ENCODE results near the gene LTBR.

- TF ChIP-seq CTCF (conservative IDR thresholded peaks at IDR 0.05 in 1 of 2, IDR thresholded peaks at IDR 0.05 in 1 of 2; ENCODE audit: low read depth in 1 of 2, low read length in 2 of 2) (no peak), EZH2 (IDR thresholded peaks at IDR 0.05; ENCODE audit: low read length, missing control alignments) (no peak)
These were observed 8.5 kb downstream of the LTBR start for GRCh38 chr12:6392504-6392903.

Data from fibroblast of lung (primary cell).